ENCODE data around the gene TBX18. TPM values are rescaled to one million over a fixed set of nuclear protein-coding genes. Genes with fewer than 3 reads are reported as not detected.

TBX18 gene
- total RNA-seq, 2 experiments from 2014 or later = not detected

DNA sequence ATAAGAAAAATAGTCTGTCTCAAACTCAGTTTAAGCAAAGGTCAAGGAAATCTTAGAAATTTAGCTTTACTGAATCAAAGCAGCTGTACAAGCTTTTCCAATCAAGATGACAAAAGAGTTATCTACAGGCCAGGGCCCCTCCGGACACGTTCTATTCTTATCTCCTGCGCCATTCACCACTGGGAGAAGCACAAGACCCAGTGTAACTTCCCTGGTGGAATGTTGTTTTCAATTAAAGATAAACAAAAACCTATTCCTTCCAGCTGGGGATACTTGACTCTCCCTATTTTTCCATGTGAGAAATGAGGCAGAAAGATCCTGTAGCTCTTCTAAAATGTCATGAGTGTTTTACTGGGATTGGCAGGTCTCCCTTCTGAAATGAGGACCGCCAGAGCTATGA is 123.3 kb downstream of the TBX18 start:
- H3K27me3 Mint-ChIP-seq = no peaks in the 10 kb centered on the region
- no peak overlapping the region for H3K4me3 Mint-ChIP-seq
- TF ChIP-seq, protein P1, sequence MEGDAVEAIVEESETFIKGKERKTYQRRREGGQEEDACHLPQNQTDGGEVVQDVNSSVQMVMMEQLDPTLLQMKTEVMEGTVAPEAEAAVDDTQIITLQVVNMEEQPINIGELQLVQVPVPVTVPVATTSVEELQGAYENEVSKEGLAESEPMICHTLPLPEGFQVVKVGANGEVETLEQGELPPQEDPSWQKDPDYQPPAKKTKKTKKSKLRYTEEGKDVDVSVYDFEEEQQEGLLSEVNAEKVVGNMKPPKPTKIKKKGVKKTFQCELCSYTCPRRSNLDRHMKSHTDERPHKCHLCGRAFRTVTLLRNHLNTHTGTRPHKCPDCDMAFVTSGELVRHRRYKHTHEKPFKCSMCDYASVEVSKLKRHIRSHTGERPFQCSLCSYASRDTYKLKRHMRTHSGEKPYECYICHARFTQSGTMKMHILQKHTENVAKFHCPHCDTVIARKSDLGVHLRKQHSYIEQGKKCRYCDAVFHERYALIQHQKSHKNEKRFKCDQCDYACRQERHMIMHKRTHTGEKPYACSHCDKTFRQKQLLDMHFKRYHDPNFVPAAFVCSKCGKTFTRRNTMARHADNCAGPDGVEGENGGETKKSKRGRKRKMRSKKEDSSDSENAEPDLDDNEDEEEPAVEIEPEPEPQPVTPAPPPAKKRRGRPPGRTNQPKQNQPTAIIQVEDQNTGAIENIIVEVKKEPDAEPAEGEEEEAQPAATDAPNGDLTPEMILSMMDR (IDR thresholded peaks at IDR 0.05) = no peak
- no peak overlapping the region for H3K27ac Mint-ChIP-seq
- ChIA-PET CTCF (no interaction called here), POLR2A (no interaction called here)
- H3K36me3 Mint-ChIP-seq (ENCODE audit: low read depth) = no peaks in the 10 kb centered on the region
- H3K9me3 Mint-ChIP-seq = peaks cover 6% of the 10 kb centered on the region
- H3K4me1 Mint-ChIP-seq (ENCODE audit: low read depth) = no peaks in the 10 kb centered on the region
- no peak for ATAC-seq
- no peak for DNase-seq
- intact Hi-C loops (cut with micrococcal nuclease) = no loop called here

GRCh38 chr6:84639396-84639795 is 125.0 kb downstream of the TBX18 start:
- no peak for DNase-seq
- ATAC-seq = no peak
- POLR2A ChIA-PET = no interaction called here
- CTCF ChIA-PET = no interaction called here
- peaks cover 8% of the 10 kb centered on the region for H3K9me3 Mint-ChIP-seq
- no peaks in the 10 kb centered on the region for H3K27me3 Mint-ChIP-seq
- TF ChIP-seq, protein P1 (IDR thresholded peaks at IDR 0.05) = no peak
- H3K4me3 Mint-ChIP-seq = no peak overlapping the region
- intact Hi-C loops (cut with micrococcal nuclease) = no loop called here
- no peaks in the 10 kb centered on the region for H3K4me1 Mint-ChIP-seq (ENCODE audit: low read depth)
- no peak overlapping the region for H3K27ac Mint-ChIP-seq
- no peaks in the 10 kb centered on the region for H3K36me3 Mint-ChIP-seq (ENCODE audit: low read depth)

- POLR2A ChIA-PET = no interaction called here
- no peak for ATAC-seq
- CTCF ChIA-PET = no interaction called here
- peaks cover 8% of the 10 kb centered on the region for H3K9me3 Mint-ChIP-seq
- TF ChIP-seq, protein P1 (IDR thresholded peaks at IDR 0.05) = no peak
- no peak for DNase-seq
- intact Hi-C loops (cut with micrococcal nuclease) = no loop called here
- H3K4me3 Mint-ChIP-seq = no peak overlapping the region
- no peaks in the 10 kb centered on the region for H3K27me3 Mint-ChIP-seq
- H3K27ac Mint-ChIP-seq = no peak overlapping the region
- H3K4me1 Mint-ChIP-seq (ENCODE audit: low read depth) = no peaks in the 10 kb centered on the region
- H3K36me3 Mint-ChIP-seq (ENCODE audit: low read depth) = no peaks in the 10 kb centered on the region
These were observed 126.1 kb downstream of the TBX18 start for GRCh38 chr6:84638286-84638685.
